ENCODE data around the gene ABRAXAS1.
A peak's percentile ranks its signal among the peaks of the same experiment; 100 is the strongest.
"Not testable (repeated sequence)": the region's sequence is repeated elsewhere in the genome, so short reads cannot be mapped to it uniquely, and the experiment has no call there.

ABRAXAS1 gene

DNA sequence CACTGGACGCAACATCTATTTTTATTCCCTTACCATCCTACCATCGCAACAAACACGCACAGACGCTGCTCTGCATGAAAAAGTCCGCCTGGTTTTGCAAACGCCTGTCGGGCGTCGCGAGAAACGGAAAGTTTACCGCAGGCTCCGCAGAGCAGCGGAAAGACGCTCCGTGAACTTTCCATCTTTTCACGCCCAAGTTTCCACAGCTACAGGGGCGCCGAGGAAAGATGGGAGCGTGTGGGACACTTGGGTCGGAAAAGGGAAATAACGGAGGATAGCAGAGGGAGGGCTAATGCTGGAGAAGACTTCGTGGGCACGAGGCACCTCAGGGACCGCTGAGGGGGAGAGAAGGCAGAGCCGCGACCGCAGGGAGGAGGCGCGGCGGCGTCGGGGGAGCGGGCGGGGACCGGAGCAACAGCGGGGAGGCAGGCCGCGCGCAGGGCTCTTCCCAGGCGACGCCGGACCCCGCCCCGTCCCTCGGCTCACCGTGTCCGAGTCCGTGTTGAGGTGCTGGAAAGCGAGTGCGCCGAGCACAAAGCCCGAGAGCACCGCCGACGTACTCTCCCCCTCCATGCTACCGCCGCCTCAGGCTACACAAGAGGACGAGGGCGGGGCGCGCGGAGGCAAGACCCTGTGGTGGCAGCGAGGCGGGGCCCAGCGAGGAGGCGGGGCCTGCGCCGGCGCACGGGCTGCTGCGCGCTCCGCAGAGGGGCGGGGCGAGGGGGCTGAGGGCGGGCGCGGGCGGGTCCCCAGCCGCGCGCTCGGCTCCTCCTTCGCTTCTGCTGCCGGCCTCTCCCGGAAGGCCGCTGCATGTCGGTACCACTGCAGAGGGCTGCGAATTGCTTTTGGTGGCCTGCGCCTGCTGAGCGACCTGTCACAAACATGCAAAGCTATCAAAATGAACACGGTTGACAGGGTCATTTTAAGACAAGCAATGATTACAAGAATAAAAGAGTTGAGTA, at the start of gene ABRAXAS1:
Gene ABRAXAS1 (minus strand): TSS at position 601 of the 962 bp plus-strand sequence. CDS start 28 bp downstream, at position 573.
- peak; percentile 92 for DNase-seq

DNA sequence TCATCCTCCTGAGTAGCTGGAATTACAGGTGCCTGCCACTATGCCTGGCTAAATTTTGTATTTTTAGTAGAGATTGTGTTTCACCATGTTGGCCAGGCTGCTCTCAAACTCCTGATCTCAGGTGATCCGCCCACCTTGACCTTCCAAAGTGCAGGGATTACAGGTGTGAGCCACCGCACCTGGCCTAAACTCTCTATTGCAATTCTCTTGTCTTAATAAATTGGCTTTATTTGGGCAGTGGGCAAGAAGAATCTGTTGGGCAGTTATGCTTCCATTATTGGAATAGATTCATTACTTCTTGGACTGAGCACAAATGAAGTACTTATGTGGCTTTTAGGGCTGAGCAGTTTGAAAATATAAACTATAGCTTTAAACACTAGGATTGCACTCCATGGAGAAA, 42.8 kb upstream of the ABRAXAS1 start:
- DNase-seq = no peak

DNA sequence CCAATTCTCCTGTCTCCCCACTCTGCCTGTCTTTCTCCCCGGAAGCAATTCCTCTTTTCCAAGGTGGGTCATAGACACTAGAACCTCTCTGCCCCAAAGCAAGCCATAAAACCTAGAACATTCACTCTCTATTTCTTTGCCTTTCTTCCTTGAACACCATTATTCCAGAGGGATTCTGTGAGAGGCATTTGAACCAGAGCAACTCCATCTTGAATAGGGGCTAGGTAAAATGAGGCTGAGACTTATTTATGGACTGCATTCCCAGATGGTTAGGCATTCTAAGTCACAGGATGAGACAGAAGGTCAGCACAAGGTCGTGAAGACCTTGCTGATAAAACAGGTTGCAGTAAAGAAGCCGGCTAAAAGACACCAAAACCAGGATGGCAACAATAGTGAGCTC, 37.3 kb upstream of the ABRAXAS1 start:
- no peak for DNase-seq

DNA sequence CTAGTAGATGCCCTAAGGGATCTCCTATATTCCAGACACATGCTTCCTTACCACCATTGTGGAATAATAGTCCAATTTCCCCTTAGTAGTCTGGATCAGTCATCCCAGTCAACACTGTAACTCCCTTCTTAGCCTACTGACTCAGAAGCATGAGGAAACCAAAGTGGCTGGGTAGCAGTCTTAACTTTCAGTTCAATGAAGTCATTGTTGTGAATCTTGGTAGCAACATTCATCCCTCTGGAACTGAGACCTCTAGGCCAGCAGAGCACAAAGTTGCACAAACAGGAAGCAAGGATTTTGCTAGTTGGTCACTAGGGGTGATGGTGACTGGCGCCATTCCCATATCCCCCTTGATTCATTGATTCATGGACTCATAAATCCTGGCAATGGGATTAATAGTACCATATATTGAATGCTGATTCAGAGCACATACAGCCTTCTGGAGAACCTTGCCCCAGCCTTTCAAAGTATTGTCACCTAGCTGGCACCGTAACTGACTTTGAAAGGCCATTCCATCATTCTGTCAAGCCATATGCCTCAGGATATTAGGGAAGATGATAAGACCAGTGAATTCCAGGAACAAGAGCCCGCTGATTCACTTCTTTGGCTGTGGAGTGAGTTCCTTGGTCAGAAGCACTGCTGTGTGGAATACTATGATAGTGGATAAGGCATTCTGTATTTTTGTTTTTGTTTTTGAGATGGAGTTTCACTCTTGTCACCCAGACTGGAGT, 31.3 kb upstream of the ABRAXAS1 start:
- peak; percentile 87 for DNase-seq

DNA sequence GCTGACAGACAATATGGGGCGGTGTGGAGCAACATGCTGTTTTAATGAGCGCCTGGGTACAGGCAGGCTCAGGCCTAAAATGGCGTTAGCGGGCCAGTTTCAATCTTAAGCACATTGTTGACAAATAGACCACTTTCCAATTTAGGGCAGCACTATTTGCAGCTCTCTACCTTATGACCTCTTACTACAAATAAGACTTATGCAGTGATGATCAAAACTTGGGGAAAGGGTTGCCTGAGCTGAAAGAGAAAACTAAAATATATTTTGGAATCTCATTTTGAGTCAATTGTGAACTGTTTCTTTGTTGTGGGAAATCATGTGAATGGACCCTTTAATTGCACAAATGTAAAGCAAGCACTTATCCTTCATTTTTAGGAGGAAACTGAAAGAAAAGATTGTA, 25.5 kb upstream of the ABRAXAS1 start:
- DNase-seq = no peak

DNA sequence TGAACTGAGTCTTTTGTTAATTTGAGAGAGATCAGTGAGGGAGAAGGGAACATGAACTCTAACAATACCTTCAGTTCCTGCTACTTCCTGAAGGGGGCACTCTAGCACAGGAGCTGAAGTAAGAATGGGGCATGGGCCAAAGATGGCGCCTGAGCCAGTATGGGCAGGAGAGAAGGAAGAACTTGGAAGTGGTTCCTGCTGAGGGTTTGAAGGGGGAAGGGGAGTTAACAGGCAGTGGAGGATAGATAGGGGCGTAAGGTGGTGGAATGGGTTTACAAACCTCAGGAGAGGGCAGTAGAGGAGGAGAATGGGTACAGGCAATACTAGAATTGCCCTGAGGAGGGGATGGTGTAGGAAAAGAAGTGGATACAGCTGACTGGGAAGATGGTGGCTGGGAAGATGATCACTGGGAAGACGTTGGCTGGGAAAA, 24.3 kb upstream of the ABRAXAS1 start:
- peak; percentile 69 for DNase-seq

DNA sequence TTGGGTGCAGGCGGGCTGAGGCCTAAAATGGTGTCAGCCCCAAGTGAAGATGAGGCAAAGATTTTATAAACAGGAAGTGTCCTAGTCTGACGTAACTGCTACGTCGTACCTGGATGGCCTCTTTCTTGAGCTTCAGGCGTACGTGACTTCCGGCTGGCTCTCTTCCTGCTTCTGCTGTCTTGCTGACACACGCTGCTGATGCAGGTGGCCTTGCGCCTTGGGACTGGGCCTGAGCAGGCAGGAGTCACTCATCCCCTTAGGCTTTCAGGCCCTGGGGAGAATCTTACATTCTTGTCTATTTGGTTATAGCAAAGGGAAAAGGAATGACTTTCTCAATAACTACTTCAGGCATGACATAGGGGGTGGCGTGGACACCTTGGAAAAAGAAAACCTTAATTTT, 20.1 kb upstream of the ABRAXAS1 start:
- no peak for DNase-seq

DNA sequence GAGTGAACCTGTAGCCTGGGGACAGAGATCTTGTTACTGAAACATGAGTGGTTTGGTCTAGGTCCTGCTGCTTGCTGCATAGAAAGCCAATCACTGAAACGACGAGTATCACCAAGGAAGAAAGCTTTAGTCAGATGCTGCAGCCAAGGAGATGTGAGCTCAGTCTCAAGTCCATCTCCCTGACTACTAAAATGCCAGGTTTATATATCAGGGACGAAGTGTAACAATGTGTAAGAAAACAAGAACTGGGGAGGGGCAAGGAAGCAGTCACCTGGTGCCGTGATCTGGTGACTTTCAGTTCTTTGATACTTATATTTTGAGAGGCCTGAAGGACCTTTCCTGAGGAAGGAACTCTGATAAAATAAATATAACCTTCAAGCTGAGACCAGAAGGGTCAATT, 19.6 kb upstream of the ABRAXAS1 start:
- DNase-seq = no peak

DNA sequence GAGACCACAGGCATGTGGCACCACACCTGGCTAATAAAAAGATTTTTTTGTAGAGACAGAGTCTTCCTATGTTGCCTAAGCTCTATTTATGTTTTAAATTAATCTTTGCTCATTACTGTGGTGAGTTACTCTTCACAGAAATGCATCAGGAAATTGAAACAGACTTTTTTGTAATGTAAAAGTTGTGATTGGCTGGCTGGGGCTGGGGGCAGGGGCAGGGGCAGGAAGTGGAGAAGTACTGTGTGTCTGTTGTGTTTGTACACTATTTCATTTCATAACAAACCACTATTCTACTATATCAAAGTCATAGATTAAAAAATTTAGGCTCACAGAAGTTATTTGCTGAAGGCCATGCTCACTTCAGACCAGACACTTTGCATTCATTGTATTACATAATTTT, 19.1 kb upstream of the ABRAXAS1 start:
- DNase-seq = no peak

DNA sequence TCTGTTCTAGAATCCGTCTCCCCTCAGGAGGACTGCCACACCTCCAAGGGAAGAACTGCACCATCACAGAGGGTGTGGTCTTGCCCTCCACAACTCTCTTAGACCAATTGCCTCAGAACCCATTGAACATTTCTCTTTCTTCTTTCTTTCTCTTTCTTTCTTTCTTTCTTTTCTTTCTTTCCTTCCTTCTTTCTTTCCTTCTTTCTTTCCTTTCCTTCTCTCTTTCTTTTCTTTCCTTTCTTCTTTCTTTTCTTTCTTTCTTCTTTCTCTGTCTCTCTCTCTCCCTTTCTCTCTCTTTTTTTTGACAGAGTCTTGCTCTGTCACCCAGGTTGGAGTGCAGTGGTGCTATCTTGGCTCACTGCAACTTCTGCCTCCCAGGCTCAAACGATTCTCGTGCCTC, 16.8 kb upstream of the ABRAXAS1 start:
- not testable (repeated sequence) for DNase-seq

DNA sequence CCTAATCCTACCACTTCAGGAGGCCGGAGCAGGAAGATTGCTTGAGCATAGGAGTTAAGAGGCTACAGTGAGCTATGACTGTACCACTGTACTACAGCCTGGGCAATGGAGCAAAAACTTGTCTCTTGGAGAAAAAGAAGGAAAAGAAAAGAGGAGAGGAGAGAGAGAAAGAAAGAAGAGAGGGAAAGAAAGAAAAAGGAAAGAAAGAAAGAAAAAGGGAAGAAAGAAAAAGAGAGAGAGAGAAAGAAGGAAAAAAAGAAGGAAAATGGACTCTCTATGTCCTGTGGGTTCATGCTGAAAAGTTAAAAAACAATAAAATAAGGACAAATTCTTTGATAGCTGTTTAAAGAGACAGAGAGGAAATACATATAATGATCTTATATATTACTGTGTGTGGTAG, 13.3 kb upstream of the ABRAXAS1 start:
- no peak for DNase-seq

DNA sequence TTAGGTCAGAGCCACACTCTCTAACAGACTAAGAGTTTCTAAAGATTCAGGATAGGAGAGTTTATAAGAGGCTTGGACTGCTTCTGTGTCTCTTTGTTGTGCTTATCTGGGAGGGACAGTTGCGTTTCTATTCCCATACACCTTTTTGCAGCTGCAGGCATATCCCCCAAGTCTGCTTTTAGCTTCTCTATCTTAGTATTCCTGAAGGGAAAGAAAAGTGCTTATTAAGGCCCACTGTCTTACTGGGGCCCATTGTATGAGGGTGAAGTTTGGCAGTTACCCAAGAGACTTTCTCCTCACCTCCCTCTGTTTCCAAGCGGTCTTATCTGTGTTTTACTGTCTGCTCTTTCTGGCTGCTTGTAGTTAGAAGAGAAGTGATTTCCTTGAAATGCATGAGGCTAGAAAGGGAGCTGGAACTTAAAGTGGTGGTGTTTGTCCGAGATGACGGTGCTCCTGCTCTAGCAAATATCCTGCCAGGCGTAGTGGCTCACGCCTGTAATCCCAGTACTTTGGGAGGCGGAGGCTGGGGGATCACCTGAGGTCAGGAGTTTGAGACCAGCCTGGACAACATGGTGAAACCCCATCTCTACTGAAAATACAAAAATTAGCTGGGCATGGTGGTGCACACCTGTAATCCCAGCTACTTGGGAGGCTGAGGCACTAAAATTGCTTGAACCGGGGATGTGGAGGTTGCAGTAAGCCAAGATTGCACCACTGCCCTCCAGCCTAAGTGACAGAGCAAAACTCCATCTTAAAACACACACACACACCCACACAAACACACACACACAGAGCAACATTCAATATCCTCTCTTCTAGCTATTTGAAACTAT, 11.4 kb upstream of the ABRAXAS1 start:
- DNase-seq = not testable (repeated sequence)

DNA sequence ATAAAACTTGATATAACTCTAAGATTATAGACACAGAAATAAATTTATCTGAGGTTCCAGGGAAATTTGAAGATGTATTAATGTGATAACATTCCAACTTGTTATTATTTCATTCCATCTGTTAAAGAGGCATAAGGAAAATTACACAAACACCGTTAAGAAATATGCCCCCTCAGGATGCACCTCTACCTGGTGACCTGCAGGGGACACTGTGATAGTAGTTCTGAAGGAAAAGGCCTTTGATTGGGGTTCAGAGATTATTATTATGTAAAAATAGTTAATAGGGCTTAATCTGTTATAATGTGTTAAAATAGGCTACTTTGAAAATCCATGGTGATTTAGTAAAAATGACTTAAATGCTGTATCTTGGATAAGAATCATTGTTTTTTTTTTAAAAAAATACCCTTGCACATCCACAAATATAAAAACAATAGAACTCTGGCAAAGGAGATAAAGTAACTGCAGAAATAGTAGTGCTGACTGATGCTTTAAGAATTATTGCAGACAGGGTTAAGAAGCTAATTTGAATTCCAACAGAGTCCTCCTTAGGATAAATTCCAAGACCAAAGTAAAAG, 6.1 kb upstream of the ABRAXAS1 start:
- DNase-seq = peak; percentile 37

DNA sequence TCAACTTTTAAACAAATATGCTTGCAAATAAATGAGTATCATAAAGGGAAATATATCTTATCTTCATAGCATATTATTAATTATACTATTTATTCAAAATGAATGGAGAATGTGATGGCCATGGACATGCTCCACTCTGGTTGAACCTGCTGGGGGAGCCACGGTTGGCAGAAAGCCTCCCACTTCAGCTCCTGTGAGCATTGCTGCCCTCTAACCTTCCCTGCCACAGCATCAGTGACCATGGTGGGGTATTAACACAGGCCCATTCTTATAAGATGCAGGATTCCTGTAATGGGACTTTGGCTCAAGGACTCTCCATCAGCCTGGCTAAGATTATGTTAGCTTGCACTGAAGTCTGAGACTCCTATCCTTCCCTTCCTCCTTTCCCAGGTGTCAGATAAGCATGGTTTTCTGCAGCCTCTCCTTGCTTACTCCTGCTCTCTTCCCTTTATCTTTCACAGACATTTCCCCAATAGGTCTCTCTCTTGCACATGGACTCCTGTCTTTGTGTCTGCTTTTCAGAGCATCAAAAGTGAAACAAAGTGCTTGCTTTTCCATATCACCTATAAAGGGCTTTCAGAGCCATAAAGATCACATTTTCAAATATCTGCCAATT, 4.9 kb upstream of the ABRAXAS1 start:
- DNase-seq = no peak

DNA sequence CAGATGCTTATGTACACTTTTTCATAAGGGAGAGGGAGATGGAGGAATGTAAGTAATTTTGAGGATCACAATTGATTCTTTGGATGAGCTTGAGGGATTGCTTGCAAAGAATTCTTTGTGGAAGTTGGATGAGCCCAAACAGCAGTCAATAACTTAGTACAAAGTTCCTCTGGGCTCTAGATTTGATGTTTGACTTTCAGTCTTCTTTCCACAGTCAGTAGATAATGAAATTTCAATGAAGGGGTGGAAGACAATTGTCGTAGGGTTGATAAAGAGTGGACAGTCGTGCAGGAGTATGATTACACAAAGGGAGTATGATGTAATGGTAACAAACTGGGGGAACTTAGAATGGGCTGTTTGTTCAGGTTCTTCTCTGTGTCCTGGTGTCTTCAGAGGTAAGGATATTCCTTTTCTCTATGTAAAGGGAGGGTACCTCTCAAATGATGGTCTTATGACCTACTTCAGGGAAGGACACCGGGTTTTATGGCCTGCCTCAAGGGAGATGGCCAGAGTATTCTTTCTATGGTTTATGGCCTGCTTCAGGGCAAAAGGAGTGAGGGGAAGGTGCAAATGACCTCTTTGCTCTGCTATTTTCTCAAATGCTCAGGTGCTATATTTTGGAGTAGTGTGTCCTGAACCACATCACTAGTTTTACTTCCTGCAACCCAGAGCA, 1.7 kb upstream of the ABRAXAS1 start:
- DNase-seq = no peak

DNA sequence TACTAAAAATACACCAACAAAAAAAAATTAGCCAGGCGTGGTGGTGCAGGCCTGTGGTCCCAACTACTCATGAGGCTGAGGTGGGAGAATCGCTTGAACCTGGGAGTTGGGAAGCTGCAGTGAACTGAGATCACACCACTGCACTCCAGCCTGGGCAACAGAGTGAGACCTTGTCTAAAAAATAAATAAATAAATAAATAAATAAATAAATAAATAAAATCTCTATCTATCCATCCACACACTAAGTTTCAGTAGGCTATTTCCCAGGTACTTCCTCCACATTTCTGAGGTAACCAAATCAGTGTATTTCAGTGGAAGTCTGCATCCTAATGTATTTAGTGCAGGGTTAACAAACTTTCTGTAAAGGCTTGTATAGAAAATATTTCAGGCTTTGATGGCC, 10.9 kb downstream of the ABRAXAS1 start:
- DNase-seq = no peak

DNA sequence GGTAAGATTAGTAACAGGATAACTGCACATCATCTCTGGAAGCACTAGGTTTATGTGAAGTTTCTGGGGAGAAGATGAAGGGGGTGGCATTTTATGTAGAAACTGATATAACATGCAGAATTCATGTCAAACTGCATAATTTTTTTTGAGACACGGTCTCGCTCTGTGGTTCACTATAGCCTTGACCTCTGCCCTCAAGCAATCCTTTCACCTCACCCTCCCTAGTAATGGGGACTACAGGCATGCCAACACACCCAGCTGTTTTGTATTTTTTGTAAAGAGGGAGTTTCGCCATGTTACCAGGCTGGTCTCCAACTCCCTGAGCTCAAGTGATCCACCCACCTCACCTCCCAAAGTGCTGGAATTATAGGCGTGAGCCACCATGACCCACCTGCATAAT, 11.5 kb downstream of the ABRAXAS1 start:
- no peak for DNase-seq

DNA sequence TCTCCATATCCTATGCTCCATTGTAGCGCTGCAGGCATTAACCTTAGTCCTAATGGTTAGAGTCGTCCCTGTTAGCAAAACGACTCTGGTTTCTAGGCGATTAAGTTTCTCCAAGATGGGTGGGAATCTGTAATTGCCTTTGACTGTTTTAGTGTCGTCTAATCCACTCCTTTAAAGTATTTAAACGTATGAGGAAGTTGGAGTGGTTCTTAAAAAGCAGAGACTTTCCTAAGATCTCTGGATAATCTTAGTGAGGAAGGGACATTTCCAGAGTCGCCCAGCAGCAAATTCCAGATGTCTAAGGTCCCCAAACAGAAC, 28.8 kb downstream of the ABRAXAS1 start:
- no peak for DNase-seq

DNA sequence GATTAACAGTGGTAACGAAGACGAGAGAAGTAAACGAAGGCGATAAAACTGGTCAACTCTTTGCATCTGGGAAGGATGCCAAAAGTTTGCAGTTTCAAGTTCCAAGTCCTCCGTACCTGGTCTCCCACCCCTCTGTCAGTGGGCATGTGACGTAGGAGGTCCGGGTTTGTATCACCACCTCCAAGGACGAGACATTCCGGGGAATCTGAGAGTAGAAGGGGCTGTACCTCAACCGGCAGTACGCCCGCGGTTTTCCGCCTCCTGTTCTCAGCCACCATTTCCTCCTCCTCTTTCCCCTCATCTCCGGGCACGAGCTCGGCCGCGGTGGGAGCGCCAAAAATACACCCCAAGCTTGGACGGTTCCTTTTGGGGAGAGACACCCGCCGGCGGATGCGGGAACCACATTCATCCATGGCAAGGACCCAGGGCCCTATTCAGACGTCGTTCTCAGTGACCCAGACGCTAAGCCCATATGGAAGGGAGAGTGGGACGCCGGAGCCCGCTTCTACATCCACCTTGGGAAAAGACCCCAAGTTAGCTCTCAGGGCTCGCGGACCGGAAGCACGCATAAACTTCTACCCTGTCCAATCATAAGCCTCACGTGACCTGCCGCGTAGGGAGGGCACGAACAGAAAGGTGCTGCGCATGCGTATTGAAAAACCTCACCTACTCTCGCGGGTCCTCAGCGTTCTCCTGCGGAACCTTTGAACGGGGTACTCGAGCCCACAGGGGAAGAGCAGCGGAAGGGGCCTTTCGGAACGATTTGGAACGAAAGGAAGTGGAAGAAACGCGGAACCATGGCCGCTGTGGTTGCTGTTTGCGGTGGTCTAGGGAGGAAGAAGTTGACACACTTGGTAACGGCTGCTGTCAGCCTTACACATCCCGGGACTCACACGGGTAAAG, 29.4 kb downstream of the ABRAXAS1 start, which contains the start of the genes HELQ and MRPS18C:
Gene HELQ (minus strand): TSS at position 543 of the 903 bp plus-strand sequence. CDS start 130 bp downstream, at position 413.
Gene MRPS18C (plus strand): TSS at position 778 of the 903 bp plus-strand sequence. CDS start 20 bp downstream, at position 798.
- peak; percentile 99 for DNase-seq

DNA sequence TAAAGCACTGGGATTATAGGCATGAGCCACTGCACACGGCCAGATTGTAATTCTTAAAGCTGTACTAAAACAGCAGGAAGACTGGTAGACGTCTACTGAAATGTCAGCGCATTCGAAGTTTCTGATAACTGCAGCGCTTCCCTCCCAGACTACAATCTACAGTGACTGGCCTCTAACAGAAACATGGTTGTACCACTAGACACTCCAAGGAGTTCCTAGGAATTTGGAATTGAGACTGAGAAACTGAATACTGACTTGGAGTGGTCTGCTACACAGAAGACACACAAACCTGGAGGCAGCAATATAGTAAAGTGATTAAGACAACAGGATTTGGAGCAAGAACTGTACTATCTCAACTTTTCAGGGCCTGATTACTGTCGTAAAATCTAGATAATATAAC, 30.2 kb downstream of the ABRAXAS1 start:
- DNase-seq = peak; percentile 4
